PFSK-1 (cell line): ENCODE results near the gene ZNF300.

Source experiments
- FOXP2 ChIP-seq: optimal IDR thresholded peaks from 2 replicates; pipeline ENCODE3; 2011; ENCODE audit warnings: borderline replicate concordance, control low read depth, inconsistent platforms; ENCODE audit not compliant: insufficient read depth; ENCODE audit errors: extremely low read length, extremely low read depth
- POLR2AphosphoS5 ChIP-seq: IDR thresholded peaks from 2 replicates; pipeline ENCODE4 v1.6.1; 2012; ENCODE audit warnings: low read depth, mild to moderate bottlenecking, control low read depth, low read length, moderate library complexity
- REST ChIP-seq, 2 experiments: IDR thresholded peaks; 2 replicates each; pipeline versions ENCODE4 v1.6.1 to v1.8.0; 2011 to 2012; ENCODE audit warnings: low read depth in 2 of 2, low read length in 2 of 2, control low read depth in 1 of 2, inconsistent platforms in 1 of 2, mild to moderate bottlenecking in 1 of 2, moderate library complexity in 1 of 2; ENCODE audit not compliant: insufficient read depth in 1 of 2
- SIN3A ChIP-seq: IDR thresholded peaks from 2 replicates; pipeline ENCODE4 v1.6.1; 2012; ENCODE audit warnings: mild to moderate bottlenecking, low read length, moderate library complexity, borderline replicate concordance; ENCODE audit not compliant: insufficient read depth
- TAF1 ChIP-seq: IDR thresholded peaks from 2 replicates; pipeline ENCODE4 v1.6.1; 2012; ENCODE audit warnings: low read length, control low read depth, borderline replicate concordance; ENCODE audit not compliant: insufficient read depth

The ZNF300 gene

GRCh38 chr5:150918613-150919012 is 13.8 kb upstream of the ZNF300 start:
- TF ChIP-seq TAF1, result no peak
- no peak for TF ChIP-seq FOXP2
- no peak for TF ChIP-seq SIN3A
- TF ChIP-seq POLR2AphosphoS5, result no peak
- no peak for TF ChIP-seq REST (IDR thresholded peaks at IDR 0.05; ENCODE audit: insufficient read depth in 1 of 2, low read depth in 2 of 2, low read length in 2 of 2)

DNA sequence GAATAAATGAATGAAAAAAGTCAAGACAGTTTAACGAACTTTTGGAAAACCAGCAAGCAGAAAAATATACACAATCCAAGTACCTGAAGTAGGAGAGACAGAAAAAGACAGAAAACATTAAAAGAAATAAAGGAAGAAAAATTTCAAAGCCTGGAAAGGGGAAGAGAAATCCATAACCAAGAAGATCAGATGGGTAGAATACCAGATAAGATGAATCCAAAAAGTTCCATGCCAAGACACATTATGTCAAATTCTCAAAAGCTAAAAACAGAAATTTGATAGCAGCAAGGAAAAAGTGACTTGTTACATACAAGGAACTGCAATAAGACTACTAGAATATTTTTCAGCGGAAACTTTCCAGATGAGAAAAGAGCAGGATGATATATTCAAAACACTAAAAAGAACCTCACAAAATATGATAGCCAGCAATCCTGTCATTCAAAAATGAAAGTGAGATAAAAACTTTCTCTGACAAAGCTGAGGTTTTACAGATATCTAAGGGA is 7.6 kb upstream of the ZNF300 start:
- TF ChIP-seq SIN3A, result no peak
- TF ChIP-seq FOXP2, result no peak
- TF ChIP-seq TAF1, result no peak
- TF ChIP-seq POLR2AphosphoS5, result no peak
- TF ChIP-seq REST (IDR thresholded peaks at IDR 0.05; ENCODE audit: insufficient read depth in 1 of 2, low read depth in 2 of 2, low read length in 2 of 2), result no peak

GRCh38 chr5:150905312-150905683 is 518 bp upstream of the ZNF300 start:
- no peak for TF ChIP-seq TAF1
- TF ChIP-seq SIN3A, result no peak
- no peak for TF ChIP-seq REST (IDR thresholded peaks at IDR 0.05; ENCODE audit: insufficient read depth in 1 of 2, low read depth in 2 of 2, low read length in 2 of 2)
- no peak for TF ChIP-seq POLR2AphosphoS5

DNA sequence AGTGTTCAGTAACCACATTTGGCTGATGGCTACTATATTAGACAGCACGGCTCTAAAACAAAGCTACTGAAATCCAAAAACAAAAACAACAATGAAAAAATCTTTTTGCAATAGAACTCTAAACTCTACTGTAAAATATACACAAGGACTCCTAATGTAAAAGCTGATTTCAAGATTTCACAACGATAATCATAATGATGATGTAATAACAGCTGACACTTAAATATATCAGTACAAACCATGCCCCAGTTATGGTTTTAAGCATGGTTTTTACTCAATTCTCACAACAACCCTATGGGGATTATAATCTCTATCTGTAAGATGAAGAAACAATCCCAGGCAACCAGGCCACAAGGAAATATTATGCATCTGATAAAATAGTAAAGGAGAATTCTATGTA is 3.3 kb downstream of the ZNF300 start:
- no peak for TF ChIP-seq FOXP2
- no peak for TF ChIP-seq SIN3A
- TF ChIP-seq REST (IDR thresholded peaks at IDR 0.05; ENCODE audit: insufficient read depth in 1 of 2, low read depth in 2 of 2, low read length in 2 of 2), result no peak
- TF ChIP-seq POLR2AphosphoS5, result no peak
- TF ChIP-seq TAF1, result no peak

DNA sequence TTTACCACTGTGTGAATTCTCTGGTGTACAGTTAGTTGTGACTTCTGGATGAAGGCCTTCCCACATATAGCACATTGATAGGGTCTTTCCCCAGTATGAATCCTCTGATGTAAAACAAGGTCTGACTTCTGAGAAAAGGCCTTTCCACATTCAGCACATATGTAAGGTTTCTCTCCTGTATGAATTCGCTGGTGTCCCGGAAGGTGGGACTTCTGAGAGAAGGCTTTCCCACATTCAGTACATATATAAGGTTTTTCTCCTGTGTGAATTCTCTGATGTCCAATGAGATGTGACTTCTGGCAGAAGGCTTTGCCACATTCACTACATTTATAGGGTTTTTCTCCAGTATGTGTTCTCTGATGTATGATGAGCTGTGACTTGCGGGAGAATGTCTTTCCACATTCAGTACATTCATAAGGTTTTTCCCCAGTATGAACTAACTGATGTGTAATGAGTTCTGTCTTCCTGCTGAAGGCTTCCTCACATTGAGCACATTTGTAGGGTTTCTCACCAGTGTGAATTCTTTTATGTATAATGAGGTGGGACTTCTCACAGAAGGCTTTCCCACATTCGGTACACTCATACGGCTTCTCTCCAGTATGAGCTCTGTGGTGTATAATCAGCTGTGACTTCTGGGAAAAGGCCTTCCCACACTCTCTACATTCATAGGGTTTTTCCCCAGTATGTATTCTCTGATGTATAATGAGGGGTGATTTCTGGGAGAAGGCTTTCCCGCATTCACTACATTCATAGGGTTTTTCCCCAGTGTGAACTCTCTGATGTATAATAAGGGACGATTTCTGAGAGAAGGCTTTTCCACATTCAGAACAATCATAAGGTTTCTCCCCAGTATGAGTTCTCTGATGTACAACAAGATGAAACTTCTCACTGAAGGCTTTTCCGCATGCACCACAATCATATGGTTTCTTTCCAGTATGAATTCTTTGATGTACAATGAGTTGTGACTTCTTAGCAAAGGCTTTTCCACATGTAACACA is 9.1 kb downstream of the ZNF300 start:
- TF ChIP-seq POLR2AphosphoS5 (no peak), TAF1 (no peak), FOXP2 (no peak), SIN3A (no peak), REST (IDR thresholded peaks at IDR 0.05; ENCODE audit: insufficient read depth in 1 of 2, low read depth in 2 of 2, low read length in 2 of 2) (no peak)
